Trophoblast cell (in vitro differentiated cells and primary cell): Measurements from ENCODE around the gene MXRA7.

Experiments
- DNase-seq, 2 donors: peaks; one replicate each; pipeline ENCODE4 v3.0.0-alpha.2; 2016
- H2AFZ ChIP-seq: 2 replicates; pipeline ENCODE4 v1.6.1; 2013; ENCODE audit warnings: low read length, moderate library complexity, mild to moderate bottlenecking; ENCODE audit not compliant: insufficient read depth, poor library complexity
- H2AK5ac ChIP-seq: 2 replicates; pipeline ENCODE4 v1.6.1; 2013; ENCODE audit warnings: mild to moderate bottlenecking, low read length
- H2BK120ac ChIP-seq: 2 replicates; pipeline ENCODE4 v1.6.1; 2013; ENCODE audit warnings: low read length, mild to moderate bottlenecking, moderate library complexity; ENCODE audit not compliant: insufficient read depth, poor library complexity
- H2BK12ac ChIP-seq: 2 replicates; pipeline ENCODE4 v1.6.1; 2013; ENCODE audit warnings: mild to moderate bottlenecking, low read length, moderate library complexity
- H2BK5ac ChIP-seq: 2 replicates; pipeline ENCODE4 v1.6.1; 2013; ENCODE audit warnings: low read length, low read depth, moderate library complexity, mild to moderate bottlenecking; ENCODE audit not compliant: poor library complexity
- H3K14ac ChIP-seq: 2 replicates; pipeline ENCODE4 v1.6.1; 2013; ENCODE audit warnings: mild to moderate bottlenecking, low read length
- H3K18ac ChIP-seq: 2 replicates; pipeline ENCODE4 v1.6.1; 2013; ENCODE audit warnings: mild to moderate bottlenecking, low read length
- H3K23ac ChIP-seq: 2 replicates; pipeline ENCODE4 v1.6.1; 2013; ENCODE audit warnings: low read length
- H3K27ac ChIP-seq: 2 replicates; pipeline ENCODE4 v1.5.1; 2013; ENCODE audit warnings: low read depth, mild to moderate bottlenecking, inconsistent platforms, low read length, moderate library complexity
- H3K27me3 ChIP-seq: 2 replicates; pipeline ENCODE4 v1.6.1; 2013; ENCODE audit warnings: inconsistent platforms, mild to moderate bottlenecking, low read length, moderate library complexity; ENCODE audit not compliant: insufficient read depth
- H3K36me3 ChIP-seq, 2 experiments: 1 replicate in 1 of 2; 2 replicates in 1 of 2; pipeline ENCODE4 v1.6.1; 2013; ENCODE audit warnings: low read length in 2 of 2, mild to moderate bottlenecking in 2 of 2, moderate library complexity in 1 of 2; ENCODE audit not compliant: insufficient read depth in 2 of 2, control insufficient read depth in 1 of 2
- H3K4ac ChIP-seq: 2 replicates; pipeline ENCODE4 v1.6.1; 2013; ENCODE audit warnings: low read depth, mild to moderate bottlenecking, low read length, moderate library complexity
- H3K4me1 ChIP-seq, 2 experiments: 1 replicate in 1 of 2; 2 replicates in 1 of 2; pipeline ENCODE4 v1.6.1; 2013; ENCODE audit warnings: low read length in 2 of 2, mild to moderate bottlenecking in 2 of 2, moderate library complexity in 1 of 2; ENCODE audit not compliant: insufficient read depth in 2 of 2, control insufficient read depth in 1 of 2
- H3K4me2 ChIP-seq: 2 replicates; pipeline ENCODE4 v1.6.1; 2013; ENCODE audit warnings: inconsistent platforms, mild to moderate bottlenecking, low read length, moderate library complexity
- H3K4me3 ChIP-seq: 2 replicates; pipeline ENCODE4 v1.5.1; 2013; ENCODE audit warnings: mild to moderate bottlenecking, low read depth, low read length, inconsistent platforms
- H3K79me1 ChIP-seq: one replicate; pipeline ENCODE4 v1.6.1; 2013; ENCODE audit warnings: low read length
- H3K79me2 ChIP-seq: 2 replicates; pipeline ENCODE4 v1.6.1; 2013; ENCODE audit warnings: low read length, mild to moderate bottlenecking; ENCODE audit not compliant: control insufficient read depth, insufficient read depth, poor library complexity
- H3K9ac ChIP-seq: 2 replicates; pipeline ENCODE4 v1.6.1; 2013; ENCODE audit warnings: mild to moderate bottlenecking, low read length
- H3K9me3 ChIP-seq: 2 replicates; pipeline ENCODE4 v1.6.1; 2013; ENCODE audit warnings: low read depth, mild to moderate bottlenecking, control low read depth, inconsistent platforms, low read length; ENCODE audit not compliant: insufficient read depth
- H4K12ac ChIP-seq: 2 replicates; pipeline ENCODE4 v1.6.1; 2013; ENCODE audit warnings: low read depth, mild to moderate bottlenecking, low read length, moderate library complexity
- H4K8ac ChIP-seq: 2 replicates; pipeline ENCODE4 v1.6.1; 2013; ENCODE audit warnings: low read depth, mild to moderate bottlenecking, low read length, moderate library complexity
- H4K91ac ChIP-seq: one replicate; pipeline ENCODE4 v1.6.1; 2013; ENCODE audit warnings: low read depth, mild to moderate bottlenecking, low read length, moderate library complexity
- WGBS: extraction: QIAGEN DNeasy Blood & Tissue Kit; methylation state at CpG from one replicate; pipeline ENCODE4 v1.1.7; 2013; ENCODE audit warnings: missing lambda C conversion rate; ENCODE audit not compliant: insufficient read length, insufficient coverage; ENCODE audit errors: extremely low coverage; 5-methylcytosine and 5-hydroxymethylcytosine counted together

MXRA7 gene

GRCh38 chr17:76667491-76667755 lies 43.3 kb downstream of the MXRA7 start:
- Histone ChIP-seq H3K4ac (no peak overlapping the region), H3K9me3 (no peaks in the 10 kb centered on the region), H3K36me3 (no peaks in the 10 kb centered on the region), H2BK120ac (peak overlapping the region; percentile 45), H3K14ac (peak overlapping the region; percentile 69), H3K4me3 (no peak overlapping the region), H4K91ac (peak overlapping the region; percentile 64), H3K23ac (no peak overlapping the region), H4K8ac (peak overlapping the region; percentile 31), H3K9ac (no peak overlapping the region), H3K4me2 (no peak overlapping the region), H3K27ac (peak overlapping the region; percentile 11), H3K79me2 (peaks cover 2% of the 10 kb centered on the region), H3K4me1 (peaks cover 13 to 15% of the 10 kb centered on the region in 2 experiments), H4K12ac (no peak overlapping the region), H2BK12ac (peak overlapping the region; percentile 85), H3K27me3 (no peaks in the 10 kb centered on the region), H2AK5ac (peak overlapping the region; percentile 87), H3K18ac (no peak overlapping the region), H3K79me1 (peaks cover 10% of the 10 kb centered on the region), H2BK5ac (peak overlapping the region; percentile 60), H2AFZ (no peak overlapping the region)
- DNase-seq: no peak
- WGBS: no CpG with 5 or more reads among the region's 2 CpGs

GRCh38 chr17:76660656-76661042 lies 50.1 kb downstream of the MXRA7 start:
- H3K18ac ChIP-seq: no peak overlapping the region
- no peak overlapping the region for H2AK5ac ChIP-seq
- H3K79me2 ChIP-seq: no peaks in the 10 kb centered on the region
- no peak overlapping the region for H3K4ac ChIP-seq
- H4K91ac ChIP-seq: no peak overlapping the region
- DNase-seq: peak in 1 of 2 donors; percentile 48
- no peaks in the 10 kb centered on the region for H3K27me3 ChIP-seq
- no peak overlapping the region for H2BK5ac ChIP-seq
- H3K79me1 ChIP-seq: peaks cover 2% of the 10 kb centered on the region
- no peak overlapping the region for H4K12ac ChIP-seq
- H3K27ac ChIP-seq: no peak overlapping the region
- no peak overlapping the region for H2AFZ ChIP-seq
- H3K4me1 ChIP-seq: peaks cover 16 to 17% of the 10 kb centered on the region in 2 experiments
- no peak overlapping the region for H3K9ac ChIP-seq
- H3K36me3 ChIP-seq: no peaks in the 10 kb centered on the region
- H3K4me3 ChIP-seq: no peak overlapping the region
- no peak overlapping the region for H3K23ac ChIP-seq
- no peaks in the 10 kb centered on the region for H3K9me3 ChIP-seq
- H4K8ac ChIP-seq: no peak overlapping the region
- no peak overlapping the region for H2BK12ac ChIP-seq
- no peak overlapping the region for H3K14ac ChIP-seq
- H2BK120ac ChIP-seq: no peak overlapping the region
- no peak overlapping the region for H3K4me2 ChIP-seq
- no CpG with 5 or more reads among the region's 3 CpGs for WGBS

- Histone ChIP-seq H3K14ac (no peak overlapping the region), H3K9ac (peak overlapping the region; percentile 15), H2BK5ac (no peak overlapping the region), H3K79me2 (no peaks in the 10 kb centered on the region), H2AK5ac (no peak overlapping the region), H3K27ac (peak overlapping the region; percentile 48), H3K27me3 (no peaks in the 10 kb centered on the region), H4K8ac (no peak overlapping the region), H3K4me1 (peaks cover 16 to 17% of the 10 kb centered on the region in 2 experiments), H2AFZ (no peak overlapping the region), H3K79me1 (peaks cover 2% of the 10 kb centered on the region), H2BK12ac (no peak overlapping the region), H3K4ac (no peak overlapping the region), H3K18ac (no peak overlapping the region), H4K12ac (no peak overlapping the region), H2BK120ac (peak overlapping the region; percentile 61), H3K4me2 (peak overlapping the region; percentile 10), H3K4me3 (no peak overlapping the region), H3K23ac (no peak overlapping the region), H3K9me3 (no peaks in the 10 kb centered on the region), H4K91ac (peak overlapping the region; percentile 11), H3K36me3 (no peaks in the 10 kb centered on the region)
- peak; percentile 88 to 93 for DNase-seq
- no CpG with 5 or more reads among the region's 13 CpGs for WGBS
These were observed 50.7 kb downstream of the MXRA7 start for GRCh38 chr17:76659928-76660655.

- no CpG with 5 or more reads among the region's 5 CpGs for WGBS
These were observed 52.5 kb downstream of the MXRA7 start for GRCh38 chr17:76658242-76658662.

More at GRCh38 chr17:76658242-76658662, 52.5 kb downstream of the MXRA7 start:
- peak overlapping the region; percentile 36 for H2BK120ac ChIP-seq
- no peak overlapping the region for H3K4ac ChIP-seq
- H4K12ac ChIP-seq: no peak overlapping the region
- H2BK12ac ChIP-seq: peak overlapping the region; percentile 37
- H3K9me3 ChIP-seq: no peaks in the 10 kb centered on the region
- DNase-seq: no peak
- peaks cover 2% of the 10 kb centered on the region for H3K79me1 ChIP-seq
- no peaks in the 10 kb centered on the region for H3K79me2 ChIP-seq
- no peak overlapping the region for H3K27ac ChIP-seq
- peak overlapping the region; percentile 47 for H4K91ac ChIP-seq
- H2AFZ ChIP-seq: no peak overlapping the region
- peaks cover 16 to 17% of the 10 kb centered on the region in 2 experiments for H3K4me1 ChIP-seq
- no peak overlapping the region for H4K8ac ChIP-seq
- H3K27me3 ChIP-seq: no peaks in the 10 kb centered on the region
- H3K4me2 ChIP-seq: no peak overlapping the region
- no peak overlapping the region for H3K18ac ChIP-seq
- H2BK5ac ChIP-seq: no peak overlapping the region
- H3K4me3 ChIP-seq: no peak overlapping the region
- H3K9ac ChIP-seq: no peak overlapping the region
- no peak overlapping the region for H2AK5ac ChIP-seq
- H3K23ac ChIP-seq: no peak overlapping the region
- H3K36me3 ChIP-seq: no peaks in the 10 kb centered on the region
- H3K14ac ChIP-seq: peak overlapping the region; percentile 23
